NCI-H748 treated with DMSO at 0.1 percent for 48 hours (cell line): ENCODE results near the gene LRRC8D.

Experiments used
- DNase-seq: peaks from one replicate; lab custom pipeline; 2025; lab: John Stamatoyannopoulos, UW

LRRC8D gene

DNA sequence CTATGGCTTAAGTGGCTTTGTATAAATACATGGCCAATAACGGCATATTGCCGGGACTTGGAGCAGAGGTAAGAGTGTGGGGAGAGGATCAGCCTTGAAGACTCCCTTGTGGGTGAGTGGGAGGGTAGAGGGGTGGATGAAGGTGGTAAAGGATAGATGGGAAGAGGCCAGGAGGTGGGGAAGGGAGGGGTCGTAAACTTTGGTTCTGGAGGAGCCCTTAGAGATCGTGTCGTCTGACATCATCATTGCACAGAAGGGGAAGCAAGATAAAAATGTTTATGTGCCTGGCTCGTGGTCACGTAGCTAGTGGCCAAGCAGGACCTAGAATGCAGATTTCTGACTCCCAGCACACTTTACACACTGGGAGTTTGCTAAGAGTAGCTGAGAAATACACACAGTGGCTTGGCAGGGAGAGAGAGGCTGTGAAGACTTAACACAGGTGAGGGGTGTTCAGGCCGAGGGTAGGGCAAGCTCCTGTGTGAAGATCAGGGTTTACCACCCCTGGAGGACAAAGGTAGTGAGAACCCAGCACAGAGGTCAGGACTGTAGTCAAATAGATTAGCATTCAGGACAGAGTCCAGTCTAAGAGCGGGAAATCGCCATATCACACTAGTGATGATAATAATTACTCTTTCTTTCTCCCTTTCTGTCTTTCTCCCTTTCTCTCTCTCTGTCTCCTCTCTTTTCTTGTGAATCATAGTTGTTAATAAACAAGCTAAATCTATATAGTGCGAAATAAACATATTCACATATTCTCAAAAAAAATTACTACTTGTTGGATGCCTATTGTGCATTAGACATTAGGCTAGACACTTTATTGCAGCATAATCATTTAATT, 75.5 kb downstream of the LRRC8D start:
- no peak for DNase-seq

DNA sequence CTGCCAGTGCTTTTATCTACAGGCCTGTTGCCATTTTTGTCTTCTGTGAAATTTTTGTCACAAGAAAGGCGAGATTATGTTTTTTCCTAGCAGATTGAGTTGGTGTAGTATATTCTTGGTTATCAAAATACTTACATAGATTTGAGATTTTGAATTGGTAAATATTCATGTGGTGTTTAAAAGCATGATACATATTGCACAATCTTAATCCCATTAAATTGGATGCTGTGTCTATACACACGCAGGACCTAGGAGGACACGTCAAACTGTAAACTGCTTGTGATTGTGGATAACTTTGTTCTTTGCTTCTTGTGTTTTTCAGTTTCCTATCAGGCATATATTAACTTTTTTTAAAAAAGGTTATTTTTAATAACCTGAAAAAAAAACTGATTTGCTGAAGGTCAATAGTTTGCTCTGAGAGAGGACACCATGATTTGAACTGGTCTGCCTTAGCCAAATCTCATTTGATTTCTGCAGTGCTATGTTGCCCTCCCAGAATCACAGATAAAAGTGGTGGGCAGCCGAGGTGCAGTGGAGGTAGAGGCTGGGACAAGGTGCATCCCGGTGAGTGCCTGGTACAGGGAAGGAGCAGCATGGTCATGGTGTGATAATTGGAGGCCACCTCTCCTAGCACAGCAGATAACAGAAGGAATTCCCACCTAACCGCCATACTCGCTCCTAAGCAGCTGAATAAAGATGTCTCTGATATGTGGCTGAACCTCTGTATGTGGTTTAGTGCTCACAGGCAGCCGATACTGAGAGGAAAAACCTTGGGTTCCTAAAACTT, 76.7 kb downstream of the LRRC8D start:
- DNase-seq: no peak

DNA sequence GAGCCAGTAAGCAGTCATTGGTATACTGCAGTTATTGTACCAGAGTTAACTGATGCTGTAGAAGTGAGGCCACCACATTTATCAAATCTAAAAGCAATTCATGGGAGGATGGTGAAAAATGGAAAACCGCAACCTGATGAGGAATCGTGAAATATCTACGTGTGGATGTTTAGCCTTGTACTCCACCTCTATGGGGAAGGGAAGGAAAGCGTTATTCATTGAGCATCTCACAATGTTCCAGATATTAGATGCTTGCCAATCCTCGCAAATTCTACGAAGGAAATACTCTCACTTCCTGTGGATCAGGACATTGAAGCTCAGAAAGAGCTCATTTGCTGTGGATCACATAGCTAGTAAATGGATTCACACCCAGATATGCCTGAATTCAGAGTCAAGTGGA, 77.3 kb downstream of the LRRC8D start:
- DNase-seq: no peak

DNA sequence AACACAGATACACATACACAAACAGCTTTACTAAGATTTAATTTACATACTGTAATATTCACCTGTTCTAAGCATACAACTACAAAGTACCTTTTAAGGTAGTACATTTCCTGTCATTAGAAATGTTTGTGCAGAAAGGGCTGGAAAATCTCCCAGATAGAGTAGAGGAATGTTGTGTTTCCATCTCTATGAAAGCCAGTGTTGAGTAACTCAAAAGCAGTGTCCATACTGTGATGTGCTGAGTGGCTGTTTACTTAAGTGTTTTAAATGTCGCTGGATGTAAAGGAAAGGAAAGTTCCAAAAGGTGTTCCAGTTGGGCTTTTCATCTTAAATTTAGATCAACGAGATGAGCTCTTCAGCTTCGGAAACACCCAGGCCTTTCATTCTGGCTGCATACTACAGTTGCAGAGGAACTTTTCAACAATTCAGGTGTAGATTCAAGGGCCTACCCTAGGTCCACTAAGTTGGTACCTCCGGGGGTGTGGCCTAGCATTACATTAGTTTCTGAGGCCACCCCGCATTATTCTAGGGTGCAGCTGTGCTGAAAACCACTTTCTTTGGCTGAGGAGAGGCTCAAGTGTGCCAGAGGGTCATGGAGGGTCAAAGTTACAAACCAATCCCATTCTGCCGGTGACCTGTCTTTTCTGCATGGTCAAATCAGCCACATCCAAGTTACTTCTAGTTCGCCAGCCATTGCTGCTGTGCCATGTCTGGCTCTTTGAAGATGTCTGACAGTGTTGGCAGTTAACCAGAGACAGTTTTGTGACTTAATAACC, 78.1 kb downstream of the LRRC8D start:
- no peak for DNase-seq

DNA sequence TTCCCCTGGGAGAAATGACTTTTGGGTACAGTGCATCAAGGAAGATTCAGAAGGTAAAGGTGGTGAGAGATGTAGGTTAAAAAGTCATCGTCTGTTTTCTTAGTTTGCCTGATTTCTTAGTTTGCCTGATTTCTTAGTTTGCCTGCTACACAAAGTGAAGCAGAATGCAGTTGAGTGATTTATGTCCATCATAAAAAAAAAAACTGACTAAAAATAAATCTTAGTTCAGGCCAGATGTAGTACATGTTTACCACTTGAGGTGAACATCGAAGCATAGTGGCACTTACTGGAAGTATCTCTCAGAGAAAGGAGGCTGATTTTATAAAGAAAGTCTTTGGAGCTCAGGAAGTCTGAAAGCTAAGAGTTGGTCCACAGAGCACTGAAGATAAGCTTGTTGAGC, 79.5 kb downstream of the LRRC8D start:
- DNase-seq: no peak

DNA sequence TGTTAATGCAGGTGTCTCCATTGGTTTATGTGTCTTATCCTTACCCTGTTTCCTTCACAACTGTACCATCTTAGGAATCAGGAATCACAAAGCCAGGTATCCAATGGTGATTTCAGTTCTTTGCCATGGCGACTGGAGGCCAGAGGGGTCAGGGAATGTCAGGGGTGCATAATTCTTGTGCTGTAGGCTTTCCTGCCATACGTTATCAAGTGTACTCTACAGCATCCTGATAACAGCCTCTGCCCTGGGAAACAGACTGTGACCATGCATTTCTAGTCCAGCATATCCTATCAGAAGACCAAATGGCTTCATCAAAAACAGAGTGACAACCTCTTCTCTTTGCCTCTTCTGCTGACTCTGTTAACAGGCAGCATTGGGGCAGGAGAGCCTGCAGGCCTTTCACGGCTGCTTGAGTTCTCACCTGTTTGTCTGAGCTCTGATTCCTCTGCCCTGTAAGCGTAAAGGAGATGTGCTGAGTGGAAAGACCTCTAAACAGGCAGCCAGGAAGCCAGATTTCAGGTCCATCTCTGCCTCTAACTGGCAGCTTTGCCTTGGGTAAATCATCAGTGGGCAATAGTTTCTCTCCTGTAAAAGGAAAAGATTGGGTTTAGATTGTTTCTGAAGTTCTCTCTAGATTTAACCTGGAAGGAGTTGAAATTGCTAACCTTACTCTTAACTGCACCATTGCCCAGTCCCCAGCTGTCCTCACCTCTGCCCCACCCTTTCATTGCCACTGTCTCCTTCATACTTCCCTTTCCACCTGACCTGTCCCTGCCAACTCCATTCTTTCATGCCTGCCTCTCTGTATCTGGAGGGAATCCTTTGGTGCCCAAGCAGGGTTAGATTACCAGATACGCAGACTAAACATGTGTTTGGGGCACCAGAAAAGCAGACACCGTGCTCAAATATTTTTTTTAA, 80.2 kb downstream of the LRRC8D start:
- DNase-seq: no peak

DNA sequence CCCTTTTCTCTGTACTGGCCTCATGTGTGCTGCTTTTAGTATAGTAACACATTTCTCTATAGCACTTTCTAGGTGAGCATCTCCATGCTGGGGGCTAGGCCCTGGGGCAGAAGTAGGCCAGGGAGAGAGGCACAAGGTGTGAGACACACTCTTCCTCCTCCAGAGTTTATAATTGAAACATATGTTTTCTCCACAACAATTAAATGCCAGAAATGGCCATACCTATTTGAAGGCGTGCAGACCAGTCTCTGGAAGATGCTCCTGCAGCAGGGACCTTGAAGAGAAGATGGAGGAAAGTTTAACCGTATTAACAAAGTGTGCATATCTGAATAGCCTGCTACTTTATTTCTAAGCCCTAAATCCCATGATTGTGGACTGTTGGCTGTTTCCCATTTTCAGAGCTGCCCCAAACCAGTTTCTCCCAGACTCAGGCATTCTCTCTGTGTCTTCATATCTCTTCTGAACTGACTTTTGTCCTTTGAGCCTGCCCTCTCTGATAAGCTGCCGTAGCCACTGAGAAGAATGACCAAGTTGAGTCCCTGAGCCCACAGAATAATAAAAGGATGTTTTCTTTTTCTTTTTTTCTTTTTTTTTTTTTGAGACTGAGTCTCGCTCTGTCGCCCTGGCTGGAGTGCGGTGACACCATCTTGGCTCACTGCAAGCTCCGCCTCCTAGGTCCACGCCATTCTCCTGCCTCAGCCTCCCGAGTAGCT, 81.3 kb downstream of the LRRC8D start:
- DNase-seq: no peak

DNA sequence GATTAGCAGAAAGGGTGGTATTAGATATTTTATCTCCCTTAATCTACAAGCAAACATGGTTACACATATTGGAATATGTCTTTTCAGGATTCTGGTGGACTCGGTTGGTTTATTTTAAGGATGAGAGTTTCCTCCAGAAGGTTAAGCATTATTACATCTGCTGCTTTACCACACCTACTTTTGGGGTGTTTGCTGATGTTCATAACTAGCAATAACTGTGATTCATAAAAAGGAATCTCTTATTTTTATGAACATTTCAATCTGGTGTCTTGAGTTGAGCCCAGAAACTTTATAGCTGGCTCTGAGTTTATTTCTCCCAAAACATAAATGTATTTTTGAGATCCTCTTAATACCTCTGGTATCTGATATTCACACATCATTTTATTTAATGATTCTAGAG, 82.7 kb downstream of the LRRC8D start:
- DNase-seq: no peak

DNA sequence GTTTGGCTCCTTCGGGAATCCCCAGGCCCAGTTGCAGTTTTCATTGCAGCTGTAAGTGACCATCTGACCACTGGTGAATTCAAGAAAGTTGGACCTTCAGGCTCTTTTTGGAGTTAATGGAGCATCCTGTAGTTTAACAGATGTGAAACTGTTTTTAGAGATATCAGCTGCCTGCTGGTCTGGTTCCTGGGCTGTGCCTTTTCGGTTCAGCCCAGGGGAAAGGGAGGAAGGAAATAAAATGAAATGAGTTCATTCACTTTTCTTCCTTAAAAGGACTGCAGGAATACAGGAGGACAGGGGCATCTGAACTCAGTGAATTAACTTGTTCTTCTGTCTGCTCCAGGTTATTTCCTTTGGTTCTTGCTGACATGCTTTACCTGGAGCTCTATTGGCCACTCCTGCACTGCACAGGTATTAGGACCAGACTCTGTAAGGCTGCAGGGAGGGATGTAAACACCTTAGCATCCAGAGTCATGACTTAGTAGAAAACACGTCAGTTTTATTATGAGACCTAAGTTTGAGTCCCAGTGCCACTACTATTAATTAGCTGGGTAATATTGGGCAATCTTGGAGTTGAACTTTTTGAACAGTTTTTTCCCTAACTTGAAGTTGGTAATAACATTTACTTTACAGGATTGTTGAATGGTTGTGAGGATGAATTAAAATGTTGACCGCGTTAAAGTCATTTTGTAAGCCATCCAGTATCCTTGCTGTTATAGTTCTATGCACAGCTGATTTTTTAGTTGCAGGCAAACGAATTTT, 83.6 kb downstream of the LRRC8D start:
- DNase-seq: no peak

DNA sequence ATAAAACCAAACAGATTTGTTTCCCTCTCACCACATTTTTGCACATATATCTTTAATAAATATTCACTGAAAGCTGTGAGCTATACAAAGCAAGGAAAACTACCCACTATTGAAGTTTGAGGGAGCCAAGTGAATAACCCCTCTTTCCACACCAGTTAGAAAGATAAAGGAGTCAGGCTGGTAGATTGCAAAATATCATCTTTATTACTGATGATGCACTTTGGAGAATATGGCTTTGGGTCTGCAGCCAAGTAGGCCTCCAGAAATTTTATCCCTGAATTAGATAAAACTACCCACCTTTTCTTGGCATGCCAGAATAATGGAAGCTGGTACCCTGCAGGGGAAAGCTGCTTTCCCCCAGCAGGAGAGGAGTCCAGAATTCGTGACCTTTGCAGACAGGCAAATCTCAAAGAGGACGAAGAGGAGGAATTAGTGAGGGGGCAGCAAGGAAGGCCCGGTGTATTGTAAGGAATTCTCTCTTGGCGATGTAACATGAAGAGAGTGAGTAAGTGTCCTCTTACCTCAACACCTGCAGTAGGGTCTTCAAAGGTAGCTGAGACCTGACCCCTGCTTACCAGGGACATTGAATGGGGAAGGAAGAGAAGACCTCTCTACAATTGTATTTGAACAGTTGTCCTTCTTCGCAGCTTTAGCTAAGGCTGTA, 84.7 kb downstream of the LRRC8D start:
- no peak for DNase-seq

DNA sequence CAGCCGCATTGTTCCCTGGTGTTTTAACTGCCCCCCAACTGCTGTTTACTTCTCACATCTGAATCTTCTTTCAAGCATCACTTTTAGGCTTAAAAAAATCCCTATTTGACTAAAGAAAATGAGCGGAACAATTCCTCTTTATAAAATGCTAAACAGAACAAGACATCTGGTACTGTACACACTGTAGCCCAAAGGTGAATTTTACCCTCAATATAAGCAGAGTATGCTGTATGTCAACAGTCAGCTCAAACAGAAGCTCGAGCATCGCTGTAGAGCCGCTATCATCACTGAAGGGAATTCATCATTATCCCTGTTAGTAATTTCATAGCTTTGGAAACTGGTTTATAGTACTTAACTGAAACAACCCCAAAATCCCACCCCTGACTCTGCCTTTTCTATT, 85.3 kb downstream of the LRRC8D start:
- no peak for DNase-seq

DNA sequence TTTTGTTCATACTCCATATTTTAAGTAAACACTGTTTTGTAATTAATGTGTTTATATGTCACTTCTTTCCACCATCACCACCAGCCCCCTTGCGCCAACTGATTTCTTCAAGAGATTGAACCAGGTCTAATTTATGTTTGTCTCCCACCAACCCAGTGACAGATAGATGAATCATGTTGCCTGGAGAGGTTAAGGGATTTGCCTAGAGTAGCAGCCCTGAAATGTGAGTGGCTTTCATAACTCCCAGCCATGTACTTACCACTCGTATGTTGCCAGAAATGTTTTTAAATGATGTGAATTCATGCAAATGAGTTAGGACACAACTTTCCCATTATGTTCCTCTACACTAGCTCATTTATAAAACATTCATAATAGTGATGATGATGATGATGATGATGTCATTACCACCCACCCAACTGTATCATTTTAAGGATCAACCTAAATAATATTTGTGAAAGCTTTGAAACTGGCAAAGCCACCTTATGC, 86.9 kb downstream of the LRRC8D start:
- DNase-seq: no peak

DNA sequence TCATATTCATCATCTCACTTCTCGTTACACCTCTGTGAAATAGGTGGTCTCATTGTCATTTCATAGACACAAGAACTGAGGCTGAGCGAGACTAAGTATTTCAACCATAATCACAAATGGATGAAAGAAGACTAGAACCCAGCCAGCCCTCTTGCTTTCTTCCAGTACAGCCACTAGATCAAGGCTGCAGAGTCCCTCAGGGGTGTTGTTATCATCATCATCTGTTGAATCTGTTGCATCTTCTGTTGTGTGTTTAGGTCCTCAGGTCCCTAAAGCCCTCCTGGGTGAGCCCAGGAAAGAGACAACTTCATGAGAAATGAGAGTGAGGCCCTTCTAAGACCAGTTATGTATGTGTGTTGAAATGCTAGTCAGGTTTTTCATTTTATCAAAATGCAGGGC, 87.4 kb downstream of the LRRC8D start:
- DNase-seq: no peak

DNA sequence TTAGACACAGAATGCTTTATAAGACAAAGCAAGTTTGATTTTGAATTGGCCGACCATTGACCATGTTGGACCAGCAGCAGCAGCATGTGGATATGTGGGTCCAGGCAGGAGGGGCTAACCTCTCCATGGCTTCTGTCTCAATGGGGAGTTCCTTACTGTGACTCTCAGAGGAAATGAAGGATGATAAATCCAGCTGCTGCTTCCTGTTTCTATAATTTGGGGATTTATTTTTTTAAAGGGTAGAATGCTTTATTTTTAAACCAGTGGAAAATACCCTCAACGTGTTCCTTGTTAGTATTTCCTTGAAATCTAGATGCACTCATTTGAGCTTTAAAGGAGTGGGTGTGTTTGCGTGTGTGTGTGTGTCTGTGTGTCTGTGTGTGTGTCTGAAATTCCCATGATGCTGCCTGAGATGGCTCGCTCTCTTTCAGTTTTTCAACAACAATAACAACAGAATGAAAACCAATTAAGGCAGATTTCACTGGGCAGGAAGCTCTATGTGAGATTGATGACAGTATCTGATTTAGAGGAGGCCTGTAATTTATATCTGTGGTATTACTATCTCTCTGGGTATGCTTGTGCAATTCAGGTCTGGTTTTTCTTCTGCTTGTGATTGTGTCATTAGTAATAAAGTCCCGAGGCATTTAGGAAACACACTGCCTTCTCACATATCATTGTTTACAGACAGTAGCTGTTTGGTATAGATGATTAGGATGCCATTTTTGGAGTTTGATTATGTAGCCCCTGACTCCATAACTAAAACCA, 88.0 kb downstream of the LRRC8D start:
- no peak for DNase-seq

DNA sequence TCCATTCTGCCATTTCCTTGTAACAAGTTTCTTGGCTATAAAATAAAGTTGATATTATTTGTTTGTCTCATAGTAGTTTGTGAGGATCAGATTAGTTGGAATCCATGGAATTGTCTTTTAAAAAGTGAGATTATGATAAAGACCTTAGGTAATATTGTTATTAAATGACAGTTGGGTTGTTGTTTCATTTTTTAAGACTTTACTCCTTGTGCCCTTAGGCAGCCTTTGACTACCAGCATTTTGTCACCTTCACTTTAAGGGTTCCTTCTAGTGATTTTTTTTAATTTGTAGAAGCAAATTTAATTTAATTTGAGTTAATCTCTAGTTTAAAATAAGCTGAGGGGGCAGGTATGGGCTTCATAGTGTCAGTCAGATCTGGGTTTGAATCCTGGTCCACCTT, 89.4 kb downstream of the LRRC8D start:
- no peak for DNase-seq

DNA sequence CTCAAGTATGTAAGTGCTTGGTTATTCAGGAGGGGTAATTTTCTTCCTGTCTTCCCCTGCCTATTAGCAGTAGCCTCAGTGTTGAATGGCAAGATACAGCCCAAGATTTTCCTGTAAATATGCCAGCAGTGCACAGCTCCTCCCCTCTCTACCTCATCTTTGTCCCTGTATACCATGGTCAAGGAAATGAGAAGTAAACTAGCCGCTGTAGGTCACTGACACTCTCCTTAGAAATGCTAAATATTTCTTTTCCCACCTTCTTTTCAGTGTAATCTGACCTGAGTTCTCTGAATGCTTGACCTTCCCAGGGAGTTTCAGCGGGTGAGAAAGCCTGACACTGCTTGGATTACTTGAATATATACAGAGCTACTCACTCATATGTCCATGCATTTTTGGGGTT, 89.9 kb downstream of the LRRC8D start:
- DNase-seq: no peak

DNA sequence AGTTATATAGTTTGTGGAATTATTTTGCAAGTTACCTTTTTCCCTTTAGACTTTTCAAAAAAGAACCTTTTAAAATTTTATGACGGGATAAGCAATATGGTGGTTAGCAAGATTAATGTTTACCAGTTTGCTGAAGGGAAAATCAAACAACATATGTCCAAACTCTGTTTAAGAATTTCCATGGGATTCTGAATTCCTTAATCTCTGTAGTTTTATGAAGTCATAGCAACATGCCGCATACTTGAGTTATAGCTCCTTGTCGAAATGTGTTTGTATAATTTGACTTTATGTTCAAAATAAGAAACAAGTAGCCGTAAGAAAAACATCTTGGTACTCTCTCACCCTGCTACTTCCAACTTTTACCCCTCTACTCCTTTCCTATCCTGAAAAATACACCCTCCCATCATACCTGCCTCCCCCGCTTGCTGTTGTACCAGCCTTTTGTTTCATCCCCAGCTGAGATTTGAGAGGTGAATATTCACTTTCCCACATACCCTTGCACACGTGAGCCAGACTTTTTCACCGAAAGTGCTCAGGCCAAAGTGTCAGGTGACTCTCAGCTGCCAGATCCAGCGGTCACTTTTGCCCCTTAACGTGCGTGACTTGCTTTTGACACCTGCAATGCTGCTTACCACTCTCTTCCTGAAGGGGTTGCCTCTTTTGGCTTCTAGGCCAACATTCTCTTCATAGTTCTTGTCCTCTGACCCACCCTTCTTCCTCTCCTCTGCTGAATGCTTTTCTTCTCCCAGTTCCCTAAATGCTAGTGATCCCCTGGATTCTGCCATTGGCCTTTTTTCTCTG, 90.6 kb downstream of the LRRC8D start:
- no peak for DNase-seq

DNA sequence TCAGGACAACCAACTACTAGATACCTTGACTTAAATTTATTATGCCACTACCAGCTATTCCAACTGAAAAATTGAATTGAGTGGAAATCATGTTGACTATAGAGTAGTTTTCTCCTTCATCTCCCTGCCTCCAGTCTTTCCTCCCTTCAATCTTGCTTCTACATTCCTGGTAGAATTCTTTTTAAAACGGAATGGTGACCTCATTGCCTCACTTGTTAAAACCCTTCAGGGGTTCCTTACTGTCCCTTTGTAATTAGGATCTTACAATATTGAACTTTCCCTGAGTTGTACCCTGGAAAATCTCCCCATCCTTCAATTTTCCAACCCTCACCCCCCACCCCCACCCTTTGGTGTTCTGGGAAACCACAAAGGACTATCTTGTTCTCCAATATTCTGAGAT, 91.2 kb downstream of the LRRC8D start:
- no peak for DNase-seq
